Heart right ventricle (tissue), 16 donors: ENCODE measurements around the gene NFIB. TPM values are rescaled to one million over a fixed set of nuclear protein-coding genes. Genes with fewer than 3 reads are reported as not detected.

Experiments
- ATAC-seq, 8 donors: fragments of 200-7000 bp; cut with Tn5 transposase; one replicate each; pipeline ENCODE4 v1.9.1; 2020; ENCODE audit warnings: mild to moderate bottlenecking in 8 of 8, moderate library complexity in 8 of 8, moderate number of reproducible peaks in 1 of 8
- DNase-seq, 2 donors: peaks; one replicate each; pipeline ENCODE4 v3.0.0-alpha.2; 2020
- H3K27ac ChIP-seq, 10 donors: fragments of 200-600 bp; sonication (generic) in 2 of 10; one replicate each; pipeline versions ENCODE4 v1.5.0 to v1.8.0; 2020 to 2022; ENCODE audit warnings: mild to moderate bottlenecking in 3 of 10
- H3K27me3 ChIP-seq, 7 donors: fragments of 200-600 bp; one replicate each; pipeline ENCODE4 v1.8.0; 2021 to 2022; ENCODE audit warnings: mild to moderate bottlenecking in 2 of 7
- H3K36me3 ChIP-seq, 9 donors: fragments of 200-600 bp; sonication (generic) in 1 of 9; one replicate each; pipeline versions ENCODE4 v1.5.0 to v1.8.0; 2020 to 2022; ENCODE audit warnings: mild to moderate bottlenecking in 2 of 9
- H3K4me1 ChIP-seq, 9 donors: fragments of 200-600 bp; sonication (generic) in 1 of 9; one replicate each; pipeline versions ENCODE4 v1.5.0 to v1.8.0; 2020 to 2022; ENCODE audit warnings: mild to moderate bottlenecking in 4 of 9
- H3K4me3 ChIP-seq, 10 donors: fragments of 200-600 bp; sonication (generic) in 2 of 10; one replicate each; pipeline versions ENCODE4 v1.5.0 to v1.8.0; 2020 to 2022; ENCODE audit warnings: mild to moderate bottlenecking in 7 of 10, moderate library complexity in 2 of 10
- H3K9me3 ChIP-seq, 11 donors: fragments of 200-600 bp in 10 of 11; sonication (generic) in 2 of 11; one replicate each; pipeline versions ENCODE4 v1.5.0 to v1.8.0; 2013 to 2022; ENCODE audit warnings: mild to moderate bottlenecking in 2 of 11, control low read depth in 1 of 11, moderate library complexity in 1 of 11
- CTCF ChIP-seq, 9 donors: fragments of 200-600 bp; sonication (generic) in 2 of 9; IDR thresholded peaks; one replicate each; pipeline versions ENCODE4 v1.5.0 to v1.8.0; 2021 to 2022; ENCODE audit warnings: antibody characterized with exemption in 9 of 9, mild to moderate bottlenecking in 5 of 9, moderate library complexity in 1 of 9
- WGBS, 2 donors: extraction: QIAGEN DNeasy Blood & Tissue Kit; methylation state at CpG; one replicate each; pipeline ENCODE4 v1.1.7; 2013; ENCODE audit warnings: inconsistent platforms in 1 of 2; 5-methylcytosine and 5-hydroxymethylcytosine counted together
- intact Hi-C, 10 donors: fragments of 100-400 bp; cut with DNase I; formaldehyde crosslinking; loops; one replicate each; pipeline versions ENCODE4 v1.11.1 to v1.14.2; 2022
- polyA plus RNA-seq, 2 donors: library from polyadenylated mRNA; stranded (reverse); fragments of 200-250 nt; gene quantifications; one replicate each; pipeline ENCODE4 v1.2.3, GENCODE V29; 2013
- total RNA-seq, 10 donors: library from RNA; stranded (reverse); fragmentation: NEBNext Ultra II Directional in 3 of 10; extraction: Animal tissue kit (Norgen Biotek cat#: 25700) in 3 of 10; gene quantifications; one replicate each; pipeline versions ENCODE4 v1.2.1 to v1.2.4, GENCODE V29; 2021 to 2023
- donor health status: Arrhythmogenic right ventricular cardiomyopathy.
- donor health status: ischemic (EF 13 %, LVEDD 7.1; RV severe dilation, severe dysfunction).
- donor health status: healthy with polysubstance abuse.
- donor health status: DM: no; HTN: yes; CAD: no.
- donor health status: DM: no; HTN: no; CAD: no.
- donor health status: ischemic (EF 25% LVEDD 6.9; RV normal size, moderate dysfunction).
- donor health status: ischemic (EF 25% LVEDD 5.7; RV mildly dilated, moderate dysfunction).
- donor health status: healthy.
- donor health status: DM: yes; HTN: yes; CAD: no.
- donor health status: Ischemic cardiomyopathy.
- donor health status: ischemic (EF 35%, LVEDD 5.7; RV mildly dilated, moderate dysfunction).
- donor health status: nonischemic (EF 11% LVEDD 7.7; RV severe dilation, severe dysfunction).
- donor health status: DM: yes; HTN: yes; CAD: no.
- donor health status: PGD.
- donor health status: ischemic (EF 29% LVEDD 5.4; RV normal size, mild dysfunction).
- donor health status: nonischemic (EF 23%, LVEDD 6.1; RV moderate dilation, normal function).

The NFIB gene
- total and polyA plus RNA-seq, 12 donors = 16.7 to 145 (median 124) TPM

- Histone ChIP-seq H3K36me3 (no peaks in the 10 kb centered on the region), H3K9me3 (no peaks in the 10 kb centered on the region), H3K4me1 (peaks cover 0 to 13% (median 0%) of the 10 kb centered on the region in 9 donors), H3K4me3 (no peak overlapping the region), H3K27ac (no peak overlapping the region), H3K27me3 (no peaks in the 10 kb centered on the region)
- no peak for ATAC-seq
- intact Hi-C loops = no loop called here
- 87 to 92% methylated on average over 1 of the region's 1 CpG for WGBS, 2 donors
- DNase-seq = no peak
- no peak for TF ChIP-seq CTCF (IDR thresholded peaks at IDR 0.05)
Measured at GRCh38 chr9:14063756-14064155, 250.2 kb downstream of the NFIB start.

- intact Hi-C loops = no loop called here
- DNase-seq (no peak), ATAC-seq (no peak)
- Histone ChIP-seq H3K27me3 (no peaks in the 10 kb centered on the region), H3K4me3 (no peak overlapping the region), H3K4me1 (peaks cover 0 to 23% (median 2%) of the 10 kb centered on the region in 9 donors), H3K36me3 (no peaks in the 10 kb centered on the region), H3K9me3 (no peaks in the 10 kb centered on the region), H3K27ac (no peak overlapping the region)
- no peak for TF ChIP-seq CTCF (IDR thresholded peaks at IDR 0.05)
- WGBS, 2 donors = 76 to 78% methylated on average over 9 of the region's 9 CpGs
Measured at GRCh38 chr9:14062586-14063221, 251.2 kb downstream of the NFIB start.

DNA sequence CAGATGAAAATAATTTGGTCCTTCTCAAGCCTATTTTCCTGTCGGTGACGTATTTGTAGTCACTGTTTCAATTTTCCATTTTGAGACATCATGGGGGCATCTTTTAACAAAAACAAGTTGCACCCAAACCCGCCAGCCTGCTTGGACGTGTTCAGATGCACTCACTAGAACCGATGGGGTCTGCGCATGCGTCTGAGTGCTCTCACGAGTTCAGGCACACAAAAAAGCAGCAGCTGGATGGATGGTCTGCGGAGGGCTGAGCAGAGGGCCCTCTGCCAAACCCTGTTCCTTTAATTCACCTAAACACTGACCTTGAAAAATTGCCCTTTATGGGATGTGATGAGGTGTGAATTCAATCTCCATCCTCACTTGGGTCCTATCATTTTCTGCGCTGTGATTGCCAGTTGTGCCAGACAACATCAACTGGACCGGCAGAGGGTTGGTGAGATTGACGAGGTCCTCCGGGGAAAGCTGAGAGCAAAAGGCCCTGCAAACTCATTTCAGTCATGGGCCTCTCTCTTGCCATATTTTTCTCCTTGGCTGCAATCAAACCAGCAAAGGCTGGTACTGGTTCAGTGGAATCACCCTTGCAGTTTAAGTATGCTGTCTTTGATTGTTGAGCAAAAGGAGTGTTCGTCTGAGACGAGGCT, 251.9 kb downstream of the NFIB start:
- Histone ChIP-seq H3K36me3 (no peaks in the 10 kb centered on the region), H3K9me3 (no peaks in the 10 kb centered on the region), H3K4me3 (no peak overlapping the region), H3K27ac (no peak overlapping the region), H3K4me1 (peaks cover 0 to 25% (median 7%) of the 10 kb centered on the region in 9 donors), H3K27me3 (no peaks in the 10 kb centered on the region)
- DNase-seq (no peak), ATAC-seq (no peak)
- WGBS, 2 donors = 80 to 86% methylated on average over 15 of the region's 15 CpGs
- no peak for TF ChIP-seq CTCF (IDR thresholded peaks at IDR 0.05)
- intact Hi-C loops = no loop called here

GRCh38 chr9:14058325-14058688, 255.6 kb downstream of the NFIB start:
- no peak overlapping the region for H3K27ac ChIP-seq
- TF ChIP-seq CTCF (IDR thresholded peaks at IDR 0.05) = no peak
- H3K27me3 ChIP-seq = no peaks in the 10 kb centered on the region

More at GRCh38 chr9:14058325-14058688, 255.6 kb downstream of the NFIB start:
- Histone ChIP-seq H3K9me3 (no peaks in the 10 kb centered on the region), H3K4me3 (no peak overlapping the region), H3K4me1 (peaks cover 0 to 28% (median 17%) of the 10 kb centered on the region in 9 donors), H3K36me3 (no peaks in the 10 kb centered on the region)
- 65 to 78% methylated on average over 5 of the region's 5 CpGs for WGBS, 2 donors
- intact Hi-C loops = no loop called here
- ATAC-seq (no peak), DNase-seq (peak in 1 of 2 donors; percentile 24)
